HUES48 (cell line): ENCODE measurements around the gene HS3ST3A1.

Experiments
- H3K27ac ChIP-seq: one replicate; pipeline ENCODE4 v1.7.0; 2013; ENCODE audit warnings: low read depth, low read length, inconsistent platforms
- H3K27me3 ChIP-seq: 2 replicates; pipeline ENCODE4 v1.6.1; 2013; ENCODE audit warnings: mild to moderate bottlenecking, low read length; ENCODE audit not compliant: control insufficient read depth, insufficient read depth
- H3K36me3 ChIP-seq: 2 replicates; pipeline ENCODE4 v1.6.1; 2013; ENCODE audit warnings: low read length; ENCODE audit not compliant: control insufficient read depth, insufficient read depth
- H3K4me1 ChIP-seq: 2 replicates; pipeline ENCODE4 v1.6.1; 2013; ENCODE audit warnings: mild to moderate bottlenecking, low read length; ENCODE audit not compliant: control insufficient read depth, insufficient read depth
- H3K4me3 ChIP-seq: 2 replicates; pipeline ENCODE4 v1.5.1; 2013; ENCODE audit warnings: mild to moderate bottlenecking, low read depth, low read length
- H3K9ac ChIP-seq: 2 replicates; pipeline ENCODE4 v1.6.1; 2013; ENCODE audit warnings: mild to moderate bottlenecking, low read depth, low read length, moderate library complexity
- H3K9me3 ChIP-seq: 2 replicates; pipeline ENCODE4 v1.6.1; 2013; ENCODE audit warnings: low read length; ENCODE audit not compliant: control insufficient read depth, insufficient read depth

The HS3ST3A1 gene

DNA sequence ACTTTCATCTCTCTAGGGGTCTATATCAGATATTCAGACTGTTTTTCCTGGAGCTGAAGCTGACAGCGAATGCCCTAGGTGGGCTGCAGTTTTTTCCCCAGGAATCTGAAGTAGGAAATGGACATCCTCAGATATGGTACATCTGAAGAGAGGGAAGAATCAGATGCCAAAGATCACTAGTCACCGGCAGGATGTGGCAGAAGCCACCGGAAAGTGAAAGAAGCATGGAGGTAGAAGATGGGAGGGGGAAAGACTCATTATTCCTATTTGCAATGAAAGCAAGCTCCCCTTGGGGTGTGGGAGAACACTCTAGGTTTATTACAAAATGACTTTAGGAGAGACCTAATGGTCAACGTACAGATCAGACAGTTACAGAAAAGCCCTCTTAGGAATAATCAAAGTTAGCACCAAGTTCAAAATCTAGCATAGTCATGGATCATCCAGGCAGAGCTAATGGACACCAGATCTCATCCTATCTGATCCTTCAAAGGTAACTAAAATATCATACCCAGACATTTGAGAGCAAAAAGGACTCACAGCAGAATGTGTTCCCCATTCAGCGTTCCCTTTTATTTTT, 110.7 kb downstream of the HS3ST3A1 start:
- no peaks in the 10 kb centered on the region for H3K9me3 ChIP-seq
- H3K27ac ChIP-seq: no peak overlapping the region
- H3K27me3 ChIP-seq: no peaks in the 10 kb centered on the region
- H3K4me3 ChIP-seq: no peak overlapping the region
- H3K36me3 ChIP-seq: no peaks in the 10 kb centered on the region
- H3K4me1 ChIP-seq: 0 out of 2 replicates have a peak, but pooled peaks cover 6% of the 10 kb centered on the region
- no peak overlapping the region for H3K9ac ChIP-seq

DNA sequence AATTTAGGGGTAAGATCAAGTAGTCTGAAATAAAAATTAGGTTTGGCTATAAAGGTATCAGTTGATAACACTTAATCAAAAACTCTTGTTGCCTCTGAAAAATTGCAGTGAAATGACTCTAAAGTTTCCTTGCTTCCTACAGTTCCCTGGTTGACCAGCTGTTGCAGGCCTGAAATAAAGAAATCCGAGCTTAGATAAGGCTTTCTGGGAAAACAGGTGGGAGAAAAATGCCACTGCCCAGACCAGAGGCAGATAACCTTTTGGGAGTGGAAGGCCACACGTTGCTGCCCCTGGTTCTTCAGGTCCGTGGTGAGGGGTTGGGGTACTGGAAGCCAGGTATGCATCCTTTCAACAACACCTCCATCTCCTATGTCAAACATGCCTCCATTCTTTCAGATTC, 111.3 kb downstream of the HS3ST3A1 start:
- no peak overlapping the region for H3K27ac ChIP-seq
- no peaks in the 10 kb centered on the region for H3K9me3 ChIP-seq
- no peak overlapping the region for H3K4me3 ChIP-seq
- H3K4me1 ChIP-seq: 0 out of 2 replicates have a peak, but pooled peaks cover 6% of the 10 kb centered on the region
- no peaks in the 10 kb centered on the region for H3K27me3 ChIP-seq
- H3K36me3 ChIP-seq: no peaks in the 10 kb centered on the region
- H3K9ac ChIP-seq: no peak overlapping the region

GRCh38 chr17:13485327-13485726, 116.4 kb downstream of the HS3ST3A1 start:
- no peak overlapping the region for H3K9ac ChIP-seq
- H3K27me3 ChIP-seq: no peaks in the 10 kb centered on the region
- no peaks in the 10 kb centered on the region for H3K36me3 ChIP-seq
- no peaks in the 10 kb centered on the region for H3K4me1 ChIP-seq
- H3K27ac ChIP-seq: no peak overlapping the region
- H3K9me3 ChIP-seq: peaks cover 15% of the 10 kb centered on the region
- H3K4me3 ChIP-seq: no peak overlapping the region

GRCh38 chr17:13484020-13484419, 117.7 kb downstream of the HS3ST3A1 start:
- Histone ChIP-seq H3K4me3 (no peak overlapping the region), H3K27me3 (no peaks in the 10 kb centered on the region), H3K27ac (no peak overlapping the region), H3K36me3 (no peaks in the 10 kb centered on the region), H3K9me3 (peaks cover 23% of the 10 kb centered on the region), H3K9ac (no peak overlapping the region), H3K4me1 (no peaks in the 10 kb centered on the region)

DNA sequence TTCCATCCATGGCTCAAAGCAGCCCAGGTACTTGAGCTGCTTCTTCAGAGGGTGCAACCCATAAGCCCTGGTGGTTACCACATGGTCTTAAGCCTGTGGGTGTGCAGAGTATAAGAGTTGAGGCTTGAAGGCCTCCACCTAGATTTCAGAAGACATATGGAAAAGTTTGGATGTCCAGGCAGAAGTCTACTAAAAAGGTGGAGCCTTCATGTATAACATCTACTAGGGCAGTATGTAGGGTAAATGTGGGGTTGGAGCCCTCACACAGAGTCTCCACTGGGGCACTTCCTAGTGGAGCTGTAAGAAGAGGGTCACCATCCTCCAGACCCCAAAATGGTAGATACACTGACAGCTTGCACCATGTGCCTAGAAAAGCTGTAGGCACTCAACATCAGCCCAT, 120.9 kb downstream of the HS3ST3A1 start:
- no peaks in the 10 kb centered on the region for H3K27me3 ChIP-seq
- H3K4me3 ChIP-seq: 0 out of 2 replicates have a peak overlapping the region, but pooled peaks have one; percentile 16
- H3K27ac ChIP-seq: no peak overlapping the region
- no peak overlapping the region for H3K9ac ChIP-seq
- H3K4me1 ChIP-seq: no peaks in the 10 kb centered on the region
- H3K9me3 ChIP-seq: peaks cover 23% of the 10 kb centered on the region
- no peaks in the 10 kb centered on the region for H3K36me3 ChIP-seq

DNA sequence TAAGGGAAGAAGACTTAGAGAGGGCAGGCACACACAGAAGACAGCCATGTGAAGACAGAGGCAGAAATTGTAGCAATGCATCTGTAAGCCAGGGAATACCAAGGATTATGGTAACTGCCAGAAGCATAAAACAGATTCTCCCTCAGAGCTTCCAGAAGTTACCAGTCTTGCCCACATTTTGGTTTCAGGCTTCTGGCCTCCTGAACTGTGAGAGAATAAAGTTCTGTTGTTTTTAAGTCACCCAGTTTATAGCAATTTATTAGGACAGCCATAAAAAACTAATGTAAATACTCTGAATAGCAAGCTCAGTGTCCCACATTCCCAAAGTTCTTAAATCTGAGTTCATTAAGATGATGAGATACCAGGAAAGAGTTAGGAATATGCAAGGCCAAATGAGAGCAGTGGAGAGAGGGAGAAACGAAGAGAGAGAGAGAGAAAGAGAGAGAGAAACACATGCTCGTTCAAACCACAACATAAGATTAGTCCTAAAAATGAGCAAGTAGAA, 123.4 kb downstream of the HS3ST3A1 start:
- Histone ChIP-seq H3K9me3 (peaks cover 23% of the 10 kb centered on the region), H3K9ac (no peak overlapping the region), H3K27ac (no peak overlapping the region), H3K4me1 (no peaks in the 10 kb centered on the region), H3K27me3 (no peaks in the 10 kb centered on the region), H3K36me3 (no peaks in the 10 kb centered on the region), H3K4me3 (no peak overlapping the region)

GRCh38 chr17:13477180-13477611, 124.5 kb downstream of the HS3ST3A1 start:
- no peaks in the 10 kb centered on the region for H3K4me1 ChIP-seq
- no peak overlapping the region for H3K9ac ChIP-seq
- H3K36me3 ChIP-seq: no peaks in the 10 kb centered on the region
- H3K9me3 ChIP-seq: peaks cover 23% of the 10 kb centered on the region
- no peak overlapping the region for H3K4me3 ChIP-seq
- H3K27ac ChIP-seq: no peak overlapping the region
- no peaks in the 10 kb centered on the region for H3K27me3 ChIP-seq

- no peaks in the 10 kb centered on the region for H3K36me3 ChIP-seq
- no peak overlapping the region for H3K9ac ChIP-seq
- no peaks in the 10 kb centered on the region for H3K4me1 ChIP-seq
- no peak overlapping the region for H3K4me3 ChIP-seq
- peaks cover 22% of the 10 kb centered on the region for H3K9me3 ChIP-seq
- no peak overlapping the region for H3K27ac ChIP-seq
- H3K27me3 ChIP-seq: no peaks in the 10 kb centered on the region
These were observed 125.0 kb downstream of the HS3ST3A1 start for GRCh38 chr17:13476720-13477119.

DNA sequence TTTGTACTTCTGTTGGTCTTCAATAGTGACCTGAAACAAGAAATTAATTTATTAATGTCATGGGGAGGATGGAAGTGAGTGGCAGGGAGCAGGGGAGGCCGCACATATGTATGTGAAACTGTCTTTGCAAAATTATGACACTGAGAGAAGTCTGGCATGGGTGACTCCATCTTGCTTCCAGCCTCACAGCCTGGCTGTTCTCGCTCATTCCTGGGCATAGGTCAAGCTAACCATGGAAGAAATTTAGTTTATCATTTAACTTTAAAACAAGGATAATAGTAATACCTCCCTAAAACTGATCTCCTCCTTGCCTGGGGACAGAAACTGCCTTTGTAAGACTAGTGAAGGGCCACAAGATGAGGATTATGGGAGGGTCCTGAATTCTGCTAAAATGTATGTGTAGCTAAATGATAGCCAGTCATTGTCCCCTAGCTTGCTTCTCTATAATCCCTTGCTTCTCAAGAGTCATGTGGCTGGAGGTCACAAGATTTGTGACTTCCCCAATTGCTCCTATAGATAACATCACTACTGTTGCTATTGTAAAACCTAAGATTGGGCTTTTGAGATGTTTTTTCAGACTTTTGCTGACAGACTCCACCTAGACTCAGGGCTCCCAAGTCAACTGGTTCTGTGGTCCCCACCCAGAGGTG, 126.0 kb downstream of the HS3ST3A1 start:
- Histone ChIP-seq H3K4me1 (no peaks in the 10 kb centered on the region), H3K9ac (no peak overlapping the region), H3K36me3 (no peaks in the 10 kb centered on the region), H3K27ac (no peak overlapping the region), H3K4me3 (no peak overlapping the region), H3K9me3 (peaks cover 12% of the 10 kb centered on the region), H3K27me3 (no peaks in the 10 kb centered on the region)

GRCh38 chr17:13474073-13474800, 127.5 kb downstream of the HS3ST3A1 start:
- no peak overlapping the region for H3K4me3 ChIP-seq
- no peaks in the 10 kb centered on the region for H3K36me3 ChIP-seq
- no peaks in the 10 kb centered on the region for H3K4me1 ChIP-seq

DNA sequence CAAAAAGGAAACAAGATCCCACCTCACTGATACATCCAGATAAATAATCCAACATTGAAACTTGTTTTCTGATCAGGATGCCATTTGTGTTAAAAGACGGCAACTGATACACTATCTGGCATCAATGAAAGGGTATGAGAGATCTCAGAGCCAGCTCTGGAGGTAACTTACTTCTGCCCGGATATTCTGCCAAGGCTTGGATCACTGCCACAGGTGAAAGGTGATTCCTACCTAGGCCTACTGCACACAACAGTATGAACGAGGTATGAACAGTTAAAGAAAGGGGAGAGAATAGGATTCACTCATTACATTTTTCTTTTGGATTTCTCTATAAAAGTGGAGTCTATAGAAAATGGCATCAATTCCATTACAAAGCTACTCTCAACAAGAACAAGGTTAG, 136.1 kb downstream of the HS3ST3A1 start:
- Histone ChIP-seq H3K9me3 (no peaks in the 10 kb centered on the region), H3K4me3 (no peak overlapping the region), H3K27me3 (no peaks in the 10 kb centered on the region), H3K9ac (no peak overlapping the region), H3K27ac (no peak overlapping the region), H3K36me3 (no peaks in the 10 kb centered on the region), H3K4me1 (no peaks in the 10 kb centered on the region)

More at GRCh38 chr17:13474073-13474800, 127.5 kb downstream of the HS3ST3A1 start:
- Histone ChIP-seq H3K27ac (no peak overlapping the region), H3K9ac (no peak overlapping the region), H3K9me3 (no peaks in the 10 kb centered on the region), H3K27me3 (no peaks in the 10 kb centered on the region)
